ENCODE results near the gene SNAPIN.

SNAPIN gene

GRCh38 chr1:153658400-153659174 lies at the start of gene SNAPIN:
Gene SNAPIN (plus strand): TSS chr1:153658703. CDS start chr1:153658744, 41 bp downstream.
- peak; percentile 91 to 93 for DNase-seq
- TF ChIP-seq GATA1 (IDR thresholded peaks at IDR 0.05; ENCODE audit: low read depth, low read length) (no peak), POLR2A (IDR thresholded peaks at IDR 0.05; ENCODE audit: low read length) (peak; percentile 69)

GRCh38 chr1:153608742-153609584 lies 49.5 kb upstream of the SNAPIN start:
- DNase-seq: no peak
- TF ChIP-seq POLR2A (IDR thresholded peaks at IDR 0.05; ENCODE audit: low read length): no peak
- TF ChIP-seq GATA1 (IDR thresholded peaks at IDR 0.05; ENCODE audit: low read depth, low read length): no peak

GRCh38 chr1:153609585-153609907 lies 49.0 kb upstream of the SNAPIN start:
- TF ChIP-seq POLR2A (IDR thresholded peaks at IDR 0.05; ENCODE audit: low read length): no peak
- TF ChIP-seq GATA1 (IDR thresholded peaks at IDR 0.05; ENCODE audit: low read depth, low read length): no peak
- no peak for DNase-seq

GRCh38 chr1:153610334-153610733 lies 48.2 kb upstream of the SNAPIN start:
- TF ChIP-seq POLR2A (IDR thresholded peaks at IDR 0.05; ENCODE audit: low read length) (no peak), GATA1 (IDR thresholded peaks at IDR 0.05; ENCODE audit: low read depth, low read length) (no peak)
- DNase-seq: peak in 1 of 2 experiments; percentile 14

GRCh38 chr1:153610811-153611301 lies 47.6 kb upstream of the SNAPIN start:
- TF ChIP-seq POLR2A (IDR thresholded peaks at IDR 0.05; ENCODE audit: low read length) (no peak), GATA1 (IDR thresholded peaks at IDR 0.05; ENCODE audit: low read depth, low read length) (no peak)
- no peak for DNase-seq

- no peak for DNase-seq
- TF ChIP-seq GATA1 (IDR thresholded peaks at IDR 0.05; ENCODE audit: low read depth, low read length) (no peak), POLR2A (IDR thresholded peaks at IDR 0.05; ENCODE audit: low read length) (no peak)
Measured at GRCh38 chr1:153611356-153611755, 47.1 kb upstream of the SNAPIN start.

- TF ChIP-seq GATA1 (IDR thresholded peaks at IDR 0.05; ENCODE audit: low read depth, low read length) (no peak), POLR2A (IDR thresholded peaks at IDR 0.05; ENCODE audit: low read length) (no peak)
- DNase-seq: no peak
Measured at GRCh38 chr1:153612111-153612754, 46.3 kb upstream of the SNAPIN start.

- TF ChIP-seq POLR2A (IDR thresholded peaks at IDR 0.05; ENCODE audit: low read length) (no peak), GATA1 (IDR thresholded peaks at IDR 0.05; ENCODE audit: low read depth, low read length) (no peak)
- DNase-seq: peak in 1 of 2 experiments; percentile 20
Measured at GRCh38 chr1:153612755-153613331, 45.7 kb upstream of the SNAPIN start, which contains the start of gene S100A16. Gene S100A16 (minus strand): TSS chr1:153613137. CDS start chr1:153608151, 4,986 bp downstream.

GRCh38 chr1:153613406-153613805 lies 45.1 kb upstream of the SNAPIN start:
- no peak for TF ChIP-seq POLR2A (IDR thresholded peaks at IDR 0.05; ENCODE audit: low read length)
- TF ChIP-seq GATA1 (IDR thresholded peaks at IDR 0.05; ENCODE audit: low read depth, low read length): no peak
- no peak for DNase-seq

- DNase-seq: no peak
- TF ChIP-seq GATA1 (IDR thresholded peaks at IDR 0.05; ENCODE audit: low read depth, low read length) (no peak), POLR2A (IDR thresholded peaks at IDR 0.05; ENCODE audit: low read length) (no peak)
Measured at GRCh38 chr1:153614189-153614900, 44.2 kb upstream of the SNAPIN start.

GRCh38 chr1:153614906-153615305 lies 43.6 kb upstream of the SNAPIN start:
- no peak for TF ChIP-seq GATA1 (IDR thresholded peaks at IDR 0.05; ENCODE audit: low read depth, low read length)
- no peak for TF ChIP-seq POLR2A (IDR thresholded peaks at IDR 0.05; ENCODE audit: low read length)
- DNase-seq: no peak

GRCh38 chr1:153615406-153615805 lies 43.1 kb upstream of the SNAPIN start:
- DNase-seq: no peak
- TF ChIP-seq POLR2A (IDR thresholded peaks at IDR 0.05; ENCODE audit: low read length) (no peak), GATA1 (IDR thresholded peaks at IDR 0.05; ENCODE audit: low read depth, low read length) (no peak)

Data from erythroblast (primary cell).